ENCODE data around the gene PCP4L1. TPM values are rescaled to one million over a fixed set of nuclear protein-coding genes. Genes with fewer than 3 reads are reported as not detected.
"Not testable (repeated sequence)": the region's sequence is repeated elsewhere in the genome, so short reads cannot be mapped to it uniquely, and the experiment has no call there.

Gene PCP4L1
- total RNA-seq = 29.3 TPM

DNA sequence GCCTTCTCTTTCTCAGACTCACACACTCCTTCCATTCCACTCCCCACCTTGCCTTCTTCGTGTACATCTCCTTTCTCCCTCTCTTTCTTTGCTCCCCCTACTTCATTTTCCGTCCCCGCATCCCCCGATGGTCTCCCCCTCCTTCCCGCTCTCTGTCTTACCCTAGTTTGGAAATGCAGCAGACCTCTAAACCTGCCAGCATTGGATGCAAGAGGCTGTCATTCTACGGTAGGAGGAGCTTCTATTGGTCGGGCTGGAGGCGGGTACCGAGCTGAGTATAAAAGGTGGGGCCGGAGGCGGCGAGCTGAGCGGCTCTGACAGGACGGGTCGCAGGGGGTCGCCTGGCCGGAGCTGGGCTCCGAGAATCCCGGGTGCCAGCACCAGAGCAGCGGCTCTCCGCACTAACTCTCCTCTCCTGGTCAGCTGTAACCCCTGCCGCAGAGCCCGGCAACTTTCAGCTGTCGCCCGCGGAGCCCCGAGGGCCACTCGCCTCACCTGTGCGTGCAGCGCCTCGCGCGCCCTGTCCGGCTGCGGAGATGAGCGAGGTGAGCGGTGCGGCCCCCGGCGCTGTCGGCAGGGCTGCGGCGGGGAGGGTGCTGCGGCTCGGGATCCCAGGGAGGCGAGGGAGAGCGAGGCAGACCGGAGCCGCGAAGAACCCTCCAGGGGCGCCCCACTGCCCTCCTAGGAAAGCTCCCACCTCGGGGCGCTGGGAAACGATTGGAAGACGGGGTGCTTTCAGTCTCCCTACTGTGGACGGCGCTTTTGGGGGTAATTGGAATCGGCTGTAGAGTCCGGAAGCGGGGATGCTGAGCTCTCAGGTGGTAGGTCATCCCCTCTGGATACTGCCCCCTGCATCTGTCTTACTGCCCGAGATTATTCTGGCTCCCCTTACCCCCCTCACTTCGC, at the start of gene PCP4L1:
Gene PCP4L1, plus strand, starts transcription at position 307 of the 906 bp plus-strand sequence. Its CDS starts 230 bp downstream, at position 537.
- ATAC-seq = peak; percentile 84

- peak; percentile 82 for ATAC-seq
These were observed 48.6 kb upstream of the PCP4L1 start for GRCh38 chr1:161209790-161210409.

DNA sequence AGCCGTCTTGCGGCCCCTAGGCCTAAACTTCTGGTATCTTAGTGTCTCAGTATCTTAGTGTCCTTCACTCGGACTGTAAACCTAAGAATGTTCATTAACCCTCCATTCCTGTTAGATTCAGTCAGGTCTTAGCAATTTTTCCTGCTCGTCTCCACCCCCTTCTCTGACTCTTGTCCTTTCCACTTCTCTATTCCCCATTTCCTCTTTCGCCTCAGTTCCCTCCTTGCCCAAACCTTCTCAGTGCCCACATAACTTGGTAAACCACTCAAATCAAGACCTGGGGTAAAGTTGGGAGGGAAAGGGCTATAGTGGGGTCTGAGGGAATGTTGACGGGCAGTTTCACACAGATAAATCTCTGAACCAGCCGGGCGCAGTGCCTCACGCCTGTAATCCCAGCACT, 44.2 kb upstream of the PCP4L1 start:
- no peak for ATAC-seq

GRCh38 chr1:161215076-161215475, 43.5 kb upstream of the PCP4L1 start, which contains the start of gene FCER1G:
Gene FCER1G (plus strand): TSS chr1:161215295. CDS start chr1:161215322, 27 bp downstream.
- no peak for ATAC-seq

- peak; percentile 16 for ATAC-seq
These were observed 41.4 kb upstream of the PCP4L1 start for GRCh38 chr1:161216945-161217712.

DNA sequence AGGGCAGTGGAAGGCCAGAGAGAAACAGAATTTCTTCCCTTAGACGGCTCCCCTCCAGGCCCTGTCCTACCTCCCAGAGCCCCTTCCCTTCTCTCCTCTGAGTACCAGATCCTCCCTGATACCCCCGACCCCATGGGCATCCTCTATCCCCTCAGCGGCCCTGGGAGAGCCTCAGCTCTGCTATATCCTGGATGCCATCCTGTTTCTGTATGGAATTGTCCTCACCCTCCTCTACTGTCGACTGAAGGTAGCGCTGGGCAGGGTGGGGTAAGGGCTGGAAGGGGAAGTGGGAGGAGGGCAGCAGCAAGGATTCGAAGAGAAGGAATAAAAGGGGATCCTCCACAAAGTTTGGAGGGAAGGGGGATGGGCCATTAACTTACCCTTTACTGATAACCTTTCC, 40.7 kb upstream of the PCP4L1 start:
- peak; percentile 12 for ATAC-seq

GRCh38 chr1:161218301-161219077, 40.1 kb upstream of the PCP4L1 start:
- no peak for ATAC-seq

GRCh38 chr1:161219078-161219892, 39.3 kb upstream of the PCP4L1 start:
- ATAC-seq = no peak

GRCh38 chr1:161220002-161220401, 38.5 kb upstream of the PCP4L1 start:
- ATAC-seq = no peak

GRCh38 chr1:161222175-161223019, 36.1 kb upstream of the PCP4L1 start:
- no peak for ATAC-seq

DNA sequence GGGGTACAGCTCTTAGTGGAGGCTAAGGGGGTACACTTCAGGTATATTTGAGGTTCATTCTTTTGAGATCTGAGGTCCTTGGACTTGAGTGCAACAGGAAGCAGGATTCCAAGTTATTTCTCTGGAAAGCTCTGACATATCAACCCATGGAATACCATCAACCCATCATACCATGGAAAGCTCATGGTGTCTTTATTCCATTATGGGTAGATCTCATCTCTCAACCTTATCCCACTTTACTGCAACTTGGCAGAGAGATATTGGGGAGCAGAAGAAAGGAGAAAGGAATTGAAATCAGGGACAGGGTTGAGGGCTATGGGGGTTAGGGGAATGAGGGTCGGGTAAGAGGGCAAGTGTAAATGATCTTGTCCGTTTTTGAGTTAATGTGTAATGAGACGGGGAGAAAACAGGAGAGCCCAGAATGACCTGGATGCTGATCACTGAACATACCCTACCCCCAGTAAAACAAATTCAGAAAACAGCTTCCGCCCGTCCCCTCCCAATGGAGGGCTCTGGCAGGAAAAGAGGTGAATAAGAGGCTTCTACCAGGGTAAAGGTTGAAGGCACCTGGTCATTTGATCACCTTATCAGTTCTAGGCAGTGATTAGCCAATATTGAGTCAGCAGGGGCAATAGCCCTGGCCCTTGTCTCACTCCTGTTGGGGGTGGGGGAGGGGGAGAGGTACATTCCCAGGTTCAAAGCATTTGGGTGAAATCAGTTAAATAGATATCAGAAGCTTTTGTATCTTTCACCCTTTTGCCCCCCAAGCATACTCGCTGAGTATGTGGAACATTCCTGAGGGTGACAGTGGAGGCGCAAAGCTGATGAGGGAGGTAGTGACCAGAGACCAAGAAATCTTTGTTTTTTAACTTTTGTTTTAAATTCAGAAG, 34.5 kb upstream of the PCP4L1 start:
- no peak for ATAC-seq

DNA sequence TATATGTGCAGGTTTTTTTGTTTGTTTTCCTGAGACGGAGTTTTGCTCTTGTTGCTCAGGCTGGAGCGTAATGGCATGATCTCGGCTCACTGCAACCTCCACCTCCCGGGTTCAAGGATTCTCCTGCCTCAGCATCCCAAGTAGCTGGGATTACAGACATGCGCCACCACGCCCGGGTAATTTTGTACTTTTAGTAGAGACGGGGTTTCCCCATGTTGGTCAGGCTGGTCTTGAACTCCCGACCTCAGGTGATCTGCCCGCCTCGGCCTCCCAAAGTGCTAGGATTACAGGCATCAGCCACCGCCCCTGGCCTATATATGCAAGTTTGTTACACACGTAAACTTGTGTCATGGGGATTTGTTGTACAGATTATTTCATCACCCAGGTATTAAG, 33.9 kb upstream of the PCP4L1 start:
- ATAC-seq = not testable (repeated sequence)

- no peak for ATAC-seq
These were observed 33.4 kb upstream of the PCP4L1 start for GRCh38 chr1:161225178-161225533.

GRCh38 chr1:161225534-161226319, 32.8 kb upstream of the PCP4L1 start, which contains the start of gene TOMM40L:
Gene TOMM40L (plus strand): TSS chr1:161226060. CDS start chr1:161226490, 430 bp downstream.
- ATAC-seq = peak; percentile 97

- no peak for ATAC-seq
These were observed 32.2 kb upstream of the PCP4L1 start for GRCh38 chr1:161226320-161226711.

DNA sequence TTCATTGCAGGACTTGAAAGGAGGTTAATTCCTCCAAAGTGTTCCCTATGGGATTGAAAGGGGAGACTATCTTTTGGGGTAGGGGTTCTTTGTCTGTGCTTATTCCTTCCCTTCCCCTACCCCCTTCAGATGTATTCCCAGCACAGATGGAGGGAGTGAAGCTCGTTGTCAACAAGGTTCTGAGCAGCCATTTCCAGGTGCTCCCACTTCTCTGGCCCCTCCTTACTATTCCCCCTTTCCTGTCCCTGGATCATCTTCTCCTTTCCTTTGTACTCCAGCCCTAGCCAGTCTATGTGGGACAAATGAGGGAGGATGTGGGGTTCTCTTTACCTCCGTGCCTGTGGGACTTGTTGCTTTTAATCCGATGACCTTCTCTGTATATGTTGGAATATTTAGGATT, 31.8 kb upstream of the PCP4L1 start:
- ATAC-seq = no peak

- peak; percentile 62 for ATAC-seq
These were observed 31.2 kb upstream of the PCP4L1 start for GRCh38 chr1:161227196-161227871.

DNA sequence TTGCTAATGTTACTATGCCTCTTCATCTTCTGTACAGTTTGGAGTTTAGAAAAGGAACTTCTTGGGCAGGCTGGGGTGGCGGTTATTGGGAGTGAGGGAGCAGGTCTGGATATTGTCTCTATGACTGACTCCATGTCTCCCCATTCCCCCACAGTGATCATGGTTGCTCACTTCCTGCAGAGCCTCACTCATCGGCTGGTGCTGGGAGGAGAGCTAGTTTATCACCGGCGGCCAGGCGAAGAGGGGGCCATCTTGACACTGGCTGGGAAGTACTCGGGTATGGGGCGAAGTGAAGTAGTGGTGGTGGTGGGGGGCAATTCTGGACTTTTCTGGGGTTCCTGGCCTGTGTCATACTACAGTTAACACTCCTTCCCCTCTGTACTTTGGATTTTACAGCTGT, 30.5 kb upstream of the PCP4L1 start:
- no peak for ATAC-seq
